ENCODE data around the gene EPB42.

Gene EPB42

GRCh38 chr15:43220991-43221403 lies at the start of gene EPB42:
TSS of gene EPB42 (minus strand) at chr15:43221018. CDS start at chr15:43220825, 193 bp downstream.
- DNase-seq, result no peak

- DNase-seq, result no peak
These were observed 49.4 kb upstream of the EPB42 start for GRCh38 chr15:43270113-43270665.

- no peak for DNase-seq
These were observed 47.6 kb upstream of the EPB42 start for GRCh38 chr15:43268111-43269105.

GRCh38 chr15:43267439-43267838 lies 46.6 kb upstream of the EPB42 start:
- no peak for DNase-seq

GRCh38 chr15:43266834-43267233 lies 46.0 kb upstream of the EPB42 start, which contains the start of gene TGM5:
TSS of gene TGM5 (minus strand) at chr15:43266928. CDS start at chr15:43266849, 79 bp downstream.
- DNase-seq, result no peak

GRCh38 chr15:43266386-43266785 lies 45.6 kb upstream of the EPB42 start:
- no peak for DNase-seq

- DNase-seq, result no peak
These were observed 39.3 kb upstream of the EPB42 start for GRCh38 chr15:43260011-43260615.

- DNase-seq, result no peak
These were observed 38.0 kb upstream of the EPB42 start for GRCh38 chr15:43258781-43259180.

- no peak for DNase-seq
These were observed 35.5 kb upstream of the EPB42 start for GRCh38 chr15:43256341-43256740.

- no peak for DNase-seq
These were observed 34.6 kb upstream of the EPB42 start for GRCh38 chr15:43255376-43255775.

- DNase-seq, result no peak
These were observed 32.9 kb upstream of the EPB42 start for GRCh38 chr15:43253431-43254403.

- DNase-seq, result no peak
These were observed 31.0 kb upstream of the EPB42 start for GRCh38 chr15:43251871-43252250.

- DNase-seq, result no peak
These were observed 30.5 kb upstream of the EPB42 start for GRCh38 chr15:43251185-43251870.

- DNase-seq, result no peak
These were observed 30.0 kb upstream of the EPB42 start for GRCh38 chr15:43250785-43251184.

GRCh38 chr15:43249699-43250203 lies 28.9 kb upstream of the EPB42 start:
- no peak for DNase-seq

- DNase-seq, result no peak
These were observed 28.4 kb upstream of the EPB42 start for GRCh38 chr15:43249236-43249635.

- no peak for DNase-seq
These were observed 25.5 kb upstream of the EPB42 start for GRCh38 chr15:43246261-43246774.

GRCh38 chr15:43244092-43244491 lies 23.3 kb upstream of the EPB42 start:
- DNase-seq, result no peak

GRCh38 chr15:43243020-43243645 lies 22.3 kb upstream of the EPB42 start:
- no peak for DNase-seq

- DNase-seq, result no peak
These were observed 21.8 kb upstream of the EPB42 start for GRCh38 chr15:43242616-43243015.

- DNase-seq, result no peak
These were observed 20.3 kb upstream of the EPB42 start for GRCh38 chr15:43241100-43241499.

All from NCI-H748 treated with DMSO at 0.1 percent for 48 hours (cell line).